Prostate gland (tissue), 2 donors: Measurements from ENCODE around the gene KDELR1.
"Not testable (repeated sequence)": the region's sequence is repeated elsewhere in the genome, so short reads cannot be mapped to it uniquely, and the experiment has no call there.

ENCODE experiments used
- CTCF ChIP-seq, 4 experiments: fragments of 200-600 bp in 2 of 4; fragments of 450-650 bp in 2 of 4; sonication (generic) in 2 of 4; IDR thresholded peaks; 1 replicate in 3 of 4; 2 replicates in 1 of 4; pipeline ENCODE4 v1.5.1; 2016 to 2019; ENCODE audit warnings: antibody characterized with exemption in 4 of 4, mild to moderate bottlenecking in 2 of 4, moderate library complexity in 2 of 4
- POLR2A ChIP-seq: fragments of 450-650 bp; IDR thresholded peaks from one replicate; pipeline ENCODE4 v1.6.1; 2016; ENCODE audit warnings: antibody characterized with exemption, mild to moderate bottlenecking

- not testable (repeated sequence) for TF ChIP-seq CTCF (IDR thresholded peaks at IDR 0.05); POLR2A
These were observed 624 bp upstream of the KDELR1 start for GRCh38 chr19:48392006-48392344.
